ENCODE data around the gene NUP98.
"Not testable (repeated sequence)": the region's sequence is repeated elsewhere in the genome, so short reads cannot be mapped to it uniquely, and the experiment has no call there.

NUP98 gene

DNA sequence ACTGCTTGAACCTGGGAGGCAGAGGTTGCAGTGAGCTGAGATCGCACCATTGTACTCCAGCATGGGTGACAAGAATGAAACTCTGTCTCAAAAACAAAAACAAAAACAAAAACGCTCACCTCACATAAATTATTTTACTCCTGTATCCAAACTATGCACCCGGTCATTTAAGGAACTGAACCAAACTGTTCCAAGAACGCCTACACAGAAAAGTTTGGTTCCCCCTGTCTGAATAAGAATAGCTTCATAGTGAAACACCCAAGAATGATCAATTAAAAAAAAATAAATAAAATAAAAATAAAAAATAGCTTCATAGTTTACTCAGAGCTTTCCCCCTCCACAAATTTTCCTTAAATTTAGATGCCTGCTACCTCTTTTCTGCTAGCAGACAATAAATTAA, 13.7 kb downstream of the NUP98 start:
- TF ChIP-seq, protein P1, sequence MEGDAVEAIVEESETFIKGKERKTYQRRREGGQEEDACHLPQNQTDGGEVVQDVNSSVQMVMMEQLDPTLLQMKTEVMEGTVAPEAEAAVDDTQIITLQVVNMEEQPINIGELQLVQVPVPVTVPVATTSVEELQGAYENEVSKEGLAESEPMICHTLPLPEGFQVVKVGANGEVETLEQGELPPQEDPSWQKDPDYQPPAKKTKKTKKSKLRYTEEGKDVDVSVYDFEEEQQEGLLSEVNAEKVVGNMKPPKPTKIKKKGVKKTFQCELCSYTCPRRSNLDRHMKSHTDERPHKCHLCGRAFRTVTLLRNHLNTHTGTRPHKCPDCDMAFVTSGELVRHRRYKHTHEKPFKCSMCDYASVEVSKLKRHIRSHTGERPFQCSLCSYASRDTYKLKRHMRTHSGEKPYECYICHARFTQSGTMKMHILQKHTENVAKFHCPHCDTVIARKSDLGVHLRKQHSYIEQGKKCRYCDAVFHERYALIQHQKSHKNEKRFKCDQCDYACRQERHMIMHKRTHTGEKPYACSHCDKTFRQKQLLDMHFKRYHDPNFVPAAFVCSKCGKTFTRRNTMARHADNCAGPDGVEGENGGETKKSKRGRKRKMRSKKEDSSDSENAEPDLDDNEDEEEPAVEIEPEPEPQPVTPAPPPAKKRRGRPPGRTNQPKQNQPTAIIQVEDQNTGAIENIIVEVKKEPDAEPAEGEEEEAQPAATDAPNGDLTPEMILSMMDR (IDR thresholded peaks at IDR 0.05; ENCODE audit: borderline replicate concordance, insufficient read depth, low read depth, low read length): no peak

DNA sequence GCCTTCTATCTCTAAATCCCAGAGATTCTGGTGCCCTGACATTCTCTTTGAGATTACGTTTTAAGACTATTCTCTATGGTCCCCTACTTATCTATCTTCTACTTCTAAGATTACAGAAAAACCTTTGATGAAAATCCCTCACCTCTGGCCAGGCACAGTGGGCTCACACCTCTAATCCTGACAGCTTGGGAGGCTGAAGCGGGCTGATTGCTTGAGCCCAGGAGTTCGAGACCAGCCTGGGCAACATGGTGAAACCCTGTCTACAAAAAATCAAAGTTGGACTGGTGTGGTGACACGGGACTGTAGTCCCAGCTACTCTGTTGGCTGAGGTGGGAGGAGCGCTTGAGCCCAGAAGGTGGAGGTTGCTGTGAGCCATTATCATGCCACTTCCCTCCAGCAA, 14.4 kb downstream of the NUP98 start:
- no peak overlapping the region for H3K4me3 ChIP-seq (ENCODE audit: low read depth, low read length)
- TF ChIP-seq, protein P1 (IDR thresholded peaks at IDR 0.05; ENCODE audit: borderline replicate concordance, insufficient read depth, low read depth, low read length): no peak

More for the DNA sequence above, 13.7 kb downstream of the NUP98 start:
- H3K4me3 ChIP-seq (ENCODE audit: low read depth, low read length): no peak overlapping the region

DNA sequence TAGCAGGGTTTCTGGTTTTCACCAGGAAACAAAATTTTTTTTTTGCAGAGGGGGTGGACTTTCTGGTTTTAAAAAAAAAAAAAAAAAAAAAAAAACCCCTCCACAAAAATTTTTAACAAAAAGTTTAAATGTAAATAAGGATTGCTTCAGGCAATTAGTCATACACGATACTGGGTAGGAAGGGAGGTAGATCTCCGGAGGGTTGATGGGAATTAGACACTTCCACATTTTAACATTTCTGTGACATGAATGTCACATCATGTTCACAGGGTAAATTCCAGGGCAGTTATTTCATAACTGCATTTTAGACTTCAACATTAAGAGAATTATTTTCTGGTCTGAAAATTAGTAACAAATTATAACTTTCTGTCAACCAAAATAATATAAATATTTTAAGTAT, 15.9 kb downstream of the NUP98 start:
- TF ChIP-seq, protein P1 (IDR thresholded peaks at IDR 0.05; ENCODE audit: borderline replicate concordance, insufficient read depth, low read depth, low read length): no peak
- no peak overlapping the region for H3K4me3 ChIP-seq (ENCODE audit: low read depth, low read length)

DNA sequence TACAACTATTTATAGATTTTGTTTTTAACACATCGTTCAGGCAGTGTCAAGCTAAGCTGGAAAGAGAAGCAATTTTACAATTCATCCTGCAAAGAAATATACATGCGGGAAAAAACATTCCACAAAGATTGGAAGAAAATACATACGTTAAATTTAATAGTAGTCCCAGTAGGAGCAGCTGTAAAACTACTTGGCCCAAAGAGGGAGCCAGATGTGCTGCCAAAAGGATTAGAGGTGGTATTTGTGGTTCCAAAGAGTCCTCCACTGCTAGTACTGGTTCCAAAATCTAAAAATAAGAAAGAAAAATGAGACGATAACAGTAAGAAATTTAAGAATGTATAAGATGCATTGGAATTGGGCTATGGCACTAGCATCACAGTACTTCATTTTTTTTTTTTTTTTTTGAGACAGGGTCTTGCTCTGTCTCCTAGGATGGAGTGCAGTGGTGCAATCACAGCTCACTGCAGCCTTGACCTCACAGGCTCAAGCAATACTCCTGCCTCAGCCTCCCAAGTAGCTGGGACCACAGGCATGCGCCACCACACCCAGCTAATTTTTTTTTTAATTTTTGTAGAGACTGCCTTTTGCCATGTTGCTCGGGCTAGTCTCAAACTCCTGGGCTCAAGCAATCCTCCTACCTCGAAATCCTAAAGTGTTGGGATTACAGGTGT, 21.5 kb downstream of the NUP98 start:
- TF ChIP-seq, protein P1 (IDR thresholded peaks at IDR 0.05; ENCODE audit: borderline replicate concordance, insufficient read depth, low read depth, low read length): no peak
- no peak overlapping the region for H3K4me3 ChIP-seq (ENCODE audit: low read depth, low read length)

DNA sequence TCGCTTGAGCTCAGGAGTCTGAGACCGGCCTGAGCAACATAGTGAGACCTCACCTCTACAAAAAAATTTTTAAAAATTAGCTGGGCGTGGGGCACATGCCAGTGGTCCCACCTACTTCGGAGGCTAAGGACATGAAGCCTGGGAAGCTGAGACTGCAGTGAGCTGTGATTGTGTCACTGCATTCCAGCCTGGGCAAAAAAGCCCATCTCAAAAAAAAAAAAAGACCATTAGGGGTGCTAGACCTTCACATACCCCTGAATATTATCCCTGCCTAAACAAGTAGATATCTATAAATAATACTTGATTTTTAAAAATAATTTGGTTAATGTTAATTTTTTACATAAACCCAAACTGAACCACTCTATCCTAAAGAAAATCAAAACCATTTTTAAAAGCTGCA, 24.2 kb downstream of the NUP98 start:
- TF ChIP-seq, protein P1 (IDR thresholded peaks at IDR 0.05; ENCODE audit: borderline replicate concordance, insufficient read depth, low read depth, low read length): no peak
- H3K4me3 ChIP-seq (ENCODE audit: low read depth, low read length): no peak overlapping the region

DNA sequence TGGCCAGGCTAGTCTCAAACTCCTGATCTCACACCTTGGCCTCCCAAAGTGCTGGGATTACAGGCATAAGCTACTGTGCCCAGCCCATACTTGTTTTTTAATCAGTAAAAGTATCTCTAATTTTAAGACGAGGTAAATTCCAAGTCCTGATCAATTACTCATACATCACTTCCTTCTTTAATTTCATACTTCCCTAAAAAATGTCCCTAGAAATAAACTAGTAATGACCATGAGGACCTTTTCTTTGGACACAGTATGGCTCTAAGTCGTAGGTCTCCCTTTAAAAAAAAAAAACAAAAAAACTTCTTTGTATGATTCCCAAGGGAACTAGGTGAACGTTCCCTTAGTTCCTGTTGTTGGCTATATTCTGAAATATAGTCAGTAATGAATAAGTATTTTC, 29.8 kb downstream of the NUP98 start:
- no peak overlapping the region for H3K4me3 ChIP-seq (ENCODE audit: low read depth, low read length)
- TF ChIP-seq, protein P1 (IDR thresholded peaks at IDR 0.05; ENCODE audit: borderline replicate concordance, insufficient read depth, low read depth, low read length): no peak

DNA sequence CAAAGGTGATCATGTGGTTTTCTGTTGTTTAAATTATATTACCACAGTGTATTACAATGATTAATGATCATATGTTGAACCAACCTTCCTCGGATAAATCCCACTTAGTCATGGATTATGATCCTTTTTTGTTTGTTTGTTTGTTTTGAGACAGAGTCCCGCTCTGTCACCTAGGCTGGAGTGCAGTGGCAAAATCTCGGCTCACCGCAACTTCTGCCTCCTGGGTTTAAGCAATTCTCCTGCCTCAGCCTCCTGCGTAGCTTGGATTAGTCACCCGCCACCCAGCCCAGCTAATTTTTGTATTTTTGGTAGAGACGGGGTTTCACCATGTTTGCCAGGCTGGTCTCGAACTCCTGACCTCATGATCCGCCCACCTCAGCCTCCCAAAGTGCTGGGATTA, 30.5 kb downstream of the NUP98 start:
- not testable (repeated sequence) for H3K4me3 ChIP-seq (ENCODE audit: low read depth, low read length)

Data from GM12875 (cell line).